ENCODE results near the gene MT1B. TPM values are rescaled to one million over a fixed set of nuclear protein-coding genes. Genes with fewer than 3 reads are reported as not detected.

Gene MT1B
- total RNA-seq, 1 donor from 2014 or later = not detected

DNA sequence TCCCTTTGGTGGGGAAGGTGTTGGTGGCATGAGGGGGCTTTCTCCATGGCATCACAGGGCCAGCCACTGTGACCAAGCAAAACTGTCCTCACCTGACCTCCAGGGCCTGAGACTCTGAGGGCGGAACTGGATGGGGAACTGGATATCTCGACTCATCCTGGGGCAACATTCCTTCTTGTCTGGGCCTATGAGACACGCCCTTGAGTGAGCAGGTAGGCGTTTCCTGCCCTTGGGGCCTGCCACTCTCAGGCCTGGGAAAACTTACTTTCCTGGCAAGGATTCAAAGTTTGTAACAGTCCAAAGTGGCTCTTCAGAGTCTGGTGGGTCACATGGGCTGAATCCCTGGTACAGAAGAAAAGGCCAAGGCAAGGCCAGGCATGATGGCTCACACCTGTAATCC, 40.2 kb downstream of the MT1B start:
- Mint-ChIP-seq H3K9me3 (ENCODE audit: unreplicated experiment) (peaks cover 14% of the 10 kb centered on the region), H3K4me3 (ENCODE audit: unreplicated experiment) (no peak overlapping the region), H3K27me3 (ENCODE audit: low read depth, unreplicated experiment) (peaks cover 7% of the 10 kb centered on the region), H3K36me3 (ENCODE audit: low read depth, unreplicated experiment) (peaks cover 4% of the 10 kb centered on the region), H3K4me1 (ENCODE audit: low read depth, unreplicated experiment) (peaks cover 1% of the 10 kb centered on the region), H3K27ac (ENCODE audit: unreplicated experiment) (peak overlapping the region; percentile 48)
- Histone ChIP-seq H3K4me2 (ENCODE audit: low read length) (no peak overlapping the region), H3K4me1 (ENCODE audit: insufficient read depth, low read length) (no peaks in the 10 kb centered on the region), H3K79me2 (ENCODE audit: insufficient read depth, low read length) (no peaks in the 10 kb centered on the region), H4K20me1 (ENCODE audit: insufficient read depth, low read length) (no peaks in the 10 kb centered on the region), H3K27ac (ENCODE audit: low read depth, low read length) (no peak overlapping the region), H3K9ac (ENCODE audit: low read length) (no peak overlapping the region), H3K27me3 (ENCODE audit: insufficient read depth, low read length) (no peaks in the 10 kb centered on the region), H3K4me3 (ENCODE audit: insufficient read depth, low read depth, low read length) (no peak overlapping the region), H2AFZ (ENCODE audit: low read depth, low read length) (no peak overlapping the region), H3K36me3 (ENCODE audit: insufficient read depth, low read length) (no peaks in the 10 kb centered on the region), H3K9me3 (ENCODE audit: insufficient read depth, low read depth, low read length) (peaks cover 2% of the 10 kb centered on the region)
- TF ChIP-seq EZH2 (IDR thresholded peaks at IDR 0.05; ENCODE audit: insufficient read depth, low read length) = no peak
- DNase-seq (ENCODE audit: low read depth) (peak; percentile 25), FAIRE-seq (no peak)

- H3K4me3 Mint-ChIP-seq (ENCODE audit: unreplicated experiment) = no peak overlapping the region
- H3K27me3 Mint-ChIP-seq (ENCODE audit: low read depth, unreplicated experiment) = peaks cover 4% of the 10 kb centered on the region
- H3K4me1 Mint-ChIP-seq (ENCODE audit: low read depth, unreplicated experiment) = peaks cover 1% of the 10 kb centered on the region
Measured at GRCh38 chr16:56695246-56695645, 43.6 kb downstream of the MT1B start.

DNA sequence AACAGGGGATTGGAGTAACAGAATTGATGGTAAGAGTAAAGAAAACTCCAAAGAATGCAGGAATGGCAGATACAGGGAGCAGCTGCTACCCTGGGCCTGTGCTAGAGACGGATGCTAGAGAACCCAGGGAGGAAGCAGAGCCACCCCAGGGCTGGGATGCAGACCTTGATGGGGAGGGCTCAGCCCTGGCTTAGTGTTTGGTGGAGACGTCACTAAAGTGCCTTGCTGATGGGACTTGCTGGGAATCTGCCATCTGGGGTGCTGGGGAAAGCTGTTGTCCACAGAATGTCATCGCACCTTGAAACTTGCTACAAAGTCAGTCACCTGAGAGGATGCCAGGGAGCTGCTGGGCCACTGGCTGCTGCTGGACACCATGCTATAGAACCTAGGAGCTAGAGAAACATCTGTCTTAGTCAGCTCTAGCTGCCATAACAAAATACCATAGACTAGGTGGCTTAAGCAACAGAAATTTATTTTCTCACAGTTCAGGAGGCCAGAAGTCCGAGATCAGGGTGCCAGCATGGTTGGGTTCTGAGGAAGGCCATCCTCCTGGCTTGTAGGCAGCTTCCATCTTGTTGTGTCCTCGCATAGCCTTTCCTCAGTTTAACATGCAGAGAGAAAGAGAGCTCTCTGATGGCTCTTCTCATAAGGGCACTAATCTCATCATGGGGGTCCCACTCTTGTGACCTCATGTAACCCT, 45.9 kb downstream of the MT1B start:
- Histone ChIP-seq H3K36me3 (ENCODE audit: insufficient read depth, low read length) (no peaks in the 10 kb centered on the region), H3K4me2 (ENCODE audit: low read length) (no peak overlapping the region), H3K27ac (ENCODE audit: low read depth, low read length) (no peak overlapping the region), H3K9ac (ENCODE audit: low read length) (no peak overlapping the region), H3K79me2 (ENCODE audit: insufficient read depth, low read length) (no peaks in the 10 kb centered on the region), H3K4me3 (ENCODE audit: insufficient read depth, low read depth, low read length) (no peak overlapping the region), H2AFZ (ENCODE audit: low read depth, low read length) (no peak overlapping the region), H3K27me3 (ENCODE audit: insufficient read depth, low read length) (no peaks in the 10 kb centered on the region), H3K4me1 (ENCODE audit: insufficient read depth, low read length) (no peaks in the 10 kb centered on the region), H3K9me3 (ENCODE audit: insufficient read depth, low read depth, low read length) (no peaks in the 10 kb centered on the region), H4K20me1 (ENCODE audit: insufficient read depth, low read length) (no peaks in the 10 kb centered on the region)
- H3K27ac Mint-ChIP-seq (ENCODE audit: unreplicated experiment) = no peak overlapping the region
- DNase-seq (ENCODE audit: low read depth) = no peak
- H3K27me3 Mint-ChIP-seq (ENCODE audit: low read depth, unreplicated experiment) = peaks cover 4% of the 10 kb centered on the region
- no peak overlapping the region for H3K4me3 Mint-ChIP-seq (ENCODE audit: unreplicated experiment)
- no peaks in the 10 kb centered on the region for H3K36me3 Mint-ChIP-seq (ENCODE audit: low read depth, unreplicated experiment)
- no peaks in the 10 kb centered on the region for H3K9me3 Mint-ChIP-seq (ENCODE audit: unreplicated experiment)
- TF ChIP-seq, protein P1, sequence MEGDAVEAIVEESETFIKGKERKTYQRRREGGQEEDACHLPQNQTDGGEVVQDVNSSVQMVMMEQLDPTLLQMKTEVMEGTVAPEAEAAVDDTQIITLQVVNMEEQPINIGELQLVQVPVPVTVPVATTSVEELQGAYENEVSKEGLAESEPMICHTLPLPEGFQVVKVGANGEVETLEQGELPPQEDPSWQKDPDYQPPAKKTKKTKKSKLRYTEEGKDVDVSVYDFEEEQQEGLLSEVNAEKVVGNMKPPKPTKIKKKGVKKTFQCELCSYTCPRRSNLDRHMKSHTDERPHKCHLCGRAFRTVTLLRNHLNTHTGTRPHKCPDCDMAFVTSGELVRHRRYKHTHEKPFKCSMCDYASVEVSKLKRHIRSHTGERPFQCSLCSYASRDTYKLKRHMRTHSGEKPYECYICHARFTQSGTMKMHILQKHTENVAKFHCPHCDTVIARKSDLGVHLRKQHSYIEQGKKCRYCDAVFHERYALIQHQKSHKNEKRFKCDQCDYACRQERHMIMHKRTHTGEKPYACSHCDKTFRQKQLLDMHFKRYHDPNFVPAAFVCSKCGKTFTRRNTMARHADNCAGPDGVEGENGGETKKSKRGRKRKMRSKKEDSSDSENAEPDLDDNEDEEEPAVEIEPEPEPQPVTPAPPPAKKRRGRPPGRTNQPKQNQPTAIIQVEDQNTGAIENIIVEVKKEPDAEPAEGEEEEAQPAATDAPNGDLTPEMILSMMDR (IDR thresholded peaks at IDR 0.05; ENCODE audit: insufficient read depth, low read depth, low read length) = no peak
- no peak for TF ChIP-seq EZH2 (IDR thresholded peaks at IDR 0.05; ENCODE audit: insufficient read depth, low read length)
- H3K4me1 Mint-ChIP-seq (ENCODE audit: low read depth, unreplicated experiment) = no peaks in the 10 kb centered on the region
- FAIRE-seq = no peak

More at GRCh38 chr16:56695246-56695645, 43.6 kb downstream of the MT1B start:
- Histone ChIP-seq H3K4me2 (ENCODE audit: low read length) (no peak overlapping the region), H3K79me2 (ENCODE audit: insufficient read depth, low read length) (no peaks in the 10 kb centered on the region), H2AFZ (ENCODE audit: low read depth, low read length) (no peak overlapping the region), H3K9me3 (ENCODE audit: insufficient read depth, low read depth, low read length) (no peaks in the 10 kb centered on the region), H3K36me3 (ENCODE audit: insufficient read depth, low read length) (no peaks in the 10 kb centered on the region), H3K4me3 (ENCODE audit: insufficient read depth, low read depth, low read length) (no peak overlapping the region), H3K27me3 (ENCODE audit: insufficient read depth, low read length) (no peaks in the 10 kb centered on the region), H3K4me1 (ENCODE audit: insufficient read depth, low read length) (no peaks in the 10 kb centered on the region), H3K9ac (ENCODE audit: low read length) (no peak overlapping the region), H3K27ac (ENCODE audit: low read depth, low read length) (no peak overlapping the region), H4K20me1 (ENCODE audit: insufficient read depth, low read length) (no peaks in the 10 kb centered on the region)
- Mint-ChIP-seq H3K9me3 (ENCODE audit: unreplicated experiment) (no peaks in the 10 kb centered on the region), H3K36me3 (ENCODE audit: low read depth, unreplicated experiment) (no peaks in the 10 kb centered on the region), H3K27ac (ENCODE audit: unreplicated experiment) (no peak overlapping the region)
- TF ChIP-seq, protein P1 (IDR thresholded peaks at IDR 0.05; ENCODE audit: insufficient read depth, low read depth, low read length) = no peak
- TF ChIP-seq EZH2 (IDR thresholded peaks at IDR 0.05; ENCODE audit: insufficient read depth, low read length) = no peak
- DNase-seq (ENCODE audit: low read depth) = no peak
- FAIRE-seq = no peak
